Neural progenitor cell (in vitro differentiated cells): ENCODE results near the gene SCO2. TPM values are rescaled to one million over a fixed set of nuclear protein-coding genes. Genes with fewer than 3 reads are reported as not detected.

Source experiments
- DNase-seq: peaks from one replicate; pipeline ENCODE4 v3.0.0-alpha.2; 2016; ENCODE audit warnings: low spot score
- H2AFZ ChIP-seq: fragments of 200-600 bp; sonication (generic); replicated peaks from 2 replicates; pipeline ENCODE4 v1.6.1; 2016; ENCODE audit warnings: antibody characterized with exemption
- H3F3A ChIP-seq: fragments of 200-600 bp; sonication (generic); 2 replicates; pipeline ENCODE4 v1.6.1; 2016; ENCODE audit warnings: antibody characterized with exemption, low read depth
- H3K27ac ChIP-seq: fragments of 200-600 bp; sonication (generic); 2 replicates; pipeline ENCODE4 v1.5.1; 2016; ENCODE audit warnings: mild to moderate bottlenecking
- H3K27me3 ChIP-seq: fragments of 200-600 bp; sonication (generic); 2 replicates; pipeline ENCODE4 v1.6.1; 2016; ENCODE audit warnings: mild to moderate bottlenecking, moderate library complexity
- H3K36me3 ChIP-seq: fragments of 200-600 bp; sonication (generic); 2 replicates; pipeline ENCODE4 v1.5.1; 2016
- H3K4me1 ChIP-seq: fragments of 200-600 bp; sonication (generic); 2 replicates; pipeline ENCODE4 v1.6.1; 2016; ENCODE audit warnings: mixed run types
- H3K4me2 ChIP-seq: fragments of 200-600 bp; sonication (generic); 2 replicates; pipeline ENCODE4 v1.6.1; 2016
- H3K4me3 ChIP-seq: fragments of 200-600 bp; sonication (generic); 2 replicates; pipeline ENCODE4 v1.5.1; 2016
- H3K79me2 ChIP-seq: fragments of 200-600 bp; sonication (generic); 2 replicates; pipeline ENCODE4 v1.6.1; 2016; ENCODE audit warnings: low read depth
- H3K9ac ChIP-seq: fragments of 200-600 bp; sonication (generic); 2 replicates; pipeline ENCODE4 v1.6.1; 2016
- H3K9me3 ChIP-seq: fragments of 200-600 bp; sonication (generic); 2 replicates; pipeline ENCODE4 v1.5.1; 2016; ENCODE audit warnings: low read depth
- H4K20me1 ChIP-seq: fragments of 200-600 bp; sonication (generic); 2 replicates; pipeline ENCODE4 v1.6.1; 2016; ENCODE audit warnings: low read depth
- H3K27ac Mint-ChIP-seq: 3 replicates; pipeline ENCODE4 v1.8.0; 2021; ENCODE audit warnings: mixed read lengths
- H3K27me3 Mint-ChIP-seq: 2 replicates; pipeline ENCODE4 v1.8.0; 2022; ENCODE audit warnings: low read depth, mild to moderate bottlenecking, inconsistent platforms, moderate library complexity, mixed read lengths; ENCODE audit not compliant: insufficient read depth
- H3K36me3 Mint-ChIP-seq: 3 replicates; pipeline ENCODE4 v1.8.0; 2021; ENCODE audit warnings: mixed read lengths
- H3K4me1 Mint-ChIP-seq: 3 replicates; pipeline ENCODE4 v1.8.0; 2021; ENCODE audit warnings: mixed read lengths
- H3K4me3 Mint-ChIP-seq: 3 replicates; pipeline ENCODE4 v1.8.0; 2021; ENCODE audit warnings: mild to moderate bottlenecking, moderate library complexity, mixed read lengths
- H3K9me3 Mint-ChIP-seq: 3 replicates; pipeline ENCODE4 v1.8.0; 2020; ENCODE audit warnings: mixed read lengths
- CTCF ChIP-seq: fragments of 200-600 bp; sonication (generic); IDR thresholded peaks from 2 replicates; pipeline ENCODE4 v1.5.1; 2017; ENCODE audit warnings: antibody characterized with exemption, mild to moderate bottlenecking
- EZH2 ChIP-seq: fragments of 200-600 bp; sonication (generic); IDR thresholded peaks from 2 replicates; pipeline ENCODE4 v1.6.1; 2017; ENCODE audit warnings: antibody characterized with exemption, mild to moderate bottlenecking, moderate library complexity
- EZH2phosphoT487 ChIP-seq: fragments of 200-600 bp; sonication (generic); IDR thresholded peaks from 2 replicates; pipeline ENCODE4 v1.6.1; 2017; ENCODE audit warnings: antibody characterized with exemption
- total RNA-seq: library from RNA; depleted of rRNA; stranded (reverse); fragments of >200 nt; gene quantifications from 2 replicates; pipeline ENCODE4 v1.2.3, GENCODE V29; 2015; ENCODE audit warnings: low replicate concordance

Gene SCO2
- total RNA-seq, 1 donor from 2014 or later, result not detected

GRCh38 chr22:50508897-50509296, 16.5 kb downstream of the SCO2 start:
- Mint-ChIP-seq H3K27me3 (peaks cover 3% of the 10 kb centered on the region), H3K27ac (peak overlapping the region; percentile 75), H3K4me1 (peaks cover 11% of the 10 kb centered on the region), H3K4me3 (peak overlapping the region; percentile 94), H3K36me3 (peaks cover 4% of the 10 kb centered on the region), H3K9me3 (no peaks in the 10 kb centered on the region)
- Histone ChIP-seq H3K27ac (no peak overlapping the region), H3K4me2 (peak overlapping the region; percentile 84), H3K27me3 (no peaks in the 10 kb centered on the region), H3F3A (peaks cover 6% of the 10 kb centered on the region), H3K36me3 (no peaks in the 10 kb centered on the region), H3K9me3 (no peaks in the 10 kb centered on the region), H4K20me1 (peaks cover 37% of the 10 kb centered on the region), H3K9ac (peak overlapping the region; percentile 73), H3K79me2 (peaks cover 60% of the 10 kb centered on the region), H3K4me3 (peak overlapping the region; percentile 75), H3K4me1 (peaks cover 16% of the 10 kb centered on the region), H2AFZ (no peak overlapping the region)
- DNase-seq, result no peak
- TF ChIP-seq EZH2phosphoT487 (no peak), EZH2 (no peak), CTCF (no peak)

GRCh38 chr22:50507991-50508884, 17.2 kb downstream of the SCO2 start, which contains the start of gene NCAPH2:
Gene NCAPH2, plus strand, starts transcription at chr22:50508224. Its CDS starts 114 bp downstream, at chr22:50508338.
- Histone ChIP-seq H3K9ac (peak within 1 kb of the TSS; percentile 73), H3K4me3 (peak within 1 kb of the TSS; percentile 75), H2AFZ (peak within 1 kb of the TSS; percentile 84), H3K4me2 (peak within 1 kb of the TSS; percentile 98), H3K4me1 (peaks cover 16% of the 10 kb centered on the region), H3K27ac (peak within 1 kb of the TSS; percentile 61), H3K9me3 (no peaks in the 10 kb centered on the region), H4K20me1 (peaks cover 31% of the 10 kb centered on the region), H3K36me3 (no peaks in the 10 kb centered on the region), H3K79me2 (peaks cover 53% of the 10 kb centered on the region), H3K27me3 (no peaks in the 10 kb centered on the region), H3F3A (peaks cover 6% of the 10 kb centered on the region)
- Mint-ChIP-seq H3K4me3 (peak within 1 kb of the TSS; percentile 97), H3K27ac (peak within 1 kb of the TSS; percentile 91), H3K9me3 (no peaks in the 10 kb centered on the region), H3K36me3 (peaks cover 4% of the 10 kb centered on the region), H3K27me3 (peaks cover 3% of the 10 kb centered on the region), H3K4me1 (peaks cover 11% of the 10 kb centered on the region)
- peak; percentile 99 for DNase-seq
- no peak for TF ChIP-seq EZH2phosphoT487
- no peak for TF ChIP-seq CTCF
- TF ChIP-seq EZH2, result no peak

- H3K4me1 Mint-ChIP-seq, result peaks cover 11% of the 10 kb centered on the region
- Histone ChIP-seq H3K4me3 (peak within 1 kb of the TSS; percentile 75), H3K9ac (peak within 1 kb of the TSS; percentile 73), H3K9me3 (no peaks in the 10 kb centered on the region), H2AFZ (peak within 1 kb of the TSS; percentile 84), H3K4me1 (peaks cover 16% of the 10 kb centered on the region), H3K4me2 (peak within 1 kb of the TSS; percentile 98), H4K20me1 (peaks cover 25% of the 10 kb centered on the region), H3K79me2 (peaks cover 46% of the 10 kb centered on the region), H3K27ac (peak within 1 kb of the TSS; percentile 61), H3K27me3 (no peaks in the 10 kb centered on the region), H3K36me3 (no peaks in the 10 kb centered on the region), H3F3A (peaks cover 6% of the 10 kb centered on the region)
- peak within 1 kb of the TSS; percentile 97 for H3K4me3 Mint-ChIP-seq
- peaks cover 3% of the 10 kb centered on the region for H3K27me3 Mint-ChIP-seq
- H3K27ac Mint-ChIP-seq, result peak within 1 kb of the TSS; percentile 91
- H3K36me3 Mint-ChIP-seq, result peaks cover 4% of the 10 kb centered on the region
- no peaks in the 10 kb centered on the region for H3K9me3 Mint-ChIP-seq
- DNase-seq, result no peak
- TF ChIP-seq EZH2phosphoT487, result no peak
- TF ChIP-seq EZH2, result no peak
- no peak for TF ChIP-seq CTCF
These were observed 17.9 kb downstream of the SCO2 start, which contains the start of gene LMF2 for GRCh38 chr22:50507421-50507990. Gene LMF2, minus strand, starts transcription at chr22:50507702. Its CDS starts 27 bp downstream, at chr22:50507675.
